ENCODE results near the gene SGPP1.

Gene SGPP1

GRCh38 chr14:63676615-63677014 is 51.2 kb downstream of the SGPP1 start:
- DNase-seq (ENCODE audit: low read depth), result no peak
- H3K4me3 ChIP-seq (replicated peaks; ENCODE audit: low read depth, low read length), result no peak overlapping the region
- no peak for TF ChIP-seq CTCF (IDR thresholded peaks at IDR 0.05; ENCODE audit: low read length, missing control alignments)

- TF ChIP-seq CTCF (IDR thresholded peaks at IDR 0.05; ENCODE audit: low read length, missing control alignments), result no peak
- H3K4me3 ChIP-seq (replicated peaks; ENCODE audit: low read depth, low read length), result no peak overlapping the region
- DNase-seq (ENCODE audit: low read depth), result no peak
These were observed 53.9 kb downstream of the SGPP1 start for GRCh38 chr14:63673886-63674497.

- DNase-seq (ENCODE audit: low read depth), result no peak
- no peak overlapping the region for H3K4me3 ChIP-seq (replicated peaks; ENCODE audit: low read depth, low read length)
- TF ChIP-seq CTCF (IDR thresholded peaks at IDR 0.05; ENCODE audit: low read length, missing control alignments), result no peak
These were observed 54.6 kb downstream of the SGPP1 start for GRCh38 chr14:63673255-63673654.

GRCh38 chr14:63672417-63673180 is 55.3 kb downstream of the SGPP1 start:
- no peak for TF ChIP-seq CTCF (IDR thresholded peaks at IDR 0.05; ENCODE audit: low read length, missing control alignments)
- no peak overlapping the region for H3K4me3 ChIP-seq (replicated peaks; ENCODE audit: low read depth, low read length)
- no peak for DNase-seq (ENCODE audit: low read depth)

GRCh38 chr14:63671987-63672386 is 55.9 kb downstream of the SGPP1 start:
- H3K4me3 ChIP-seq (replicated peaks; ENCODE audit: low read depth, low read length), result no peak overlapping the region
- no peak for TF ChIP-seq CTCF (IDR thresholded peaks at IDR 0.05; ENCODE audit: low read length, missing control alignments)

GRCh38 chr14:63670692-63671091 is 57.2 kb downstream of the SGPP1 start:
- no peak for TF ChIP-seq CTCF (IDR thresholded peaks at IDR 0.05; ENCODE audit: low read length, missing control alignments)
- DNase-seq (ENCODE audit: low read depth), result no peak
- H3K4me3 ChIP-seq (replicated peaks; ENCODE audit: low read depth, low read length), result no peak overlapping the region

More at GRCh38 chr14:63671987-63672386, 55.9 kb downstream of the SGPP1 start:
- DNase-seq (ENCODE audit: low read depth), result no peak
